ENCODE measurements around the gene NISCH.

GRCh38 chr3:52503788-52504424 lies 48.5 kb downstream of the NISCH start:
- no peak for TF ChIP-seq CTCF (IDR thresholded peaks at IDR 0.05)
- no peak for TF ChIP-seq EZH2 (IDR thresholded peaks at IDR 0.05; ENCODE audit: borderline replicate concordance, insufficient read depth, low read depth, low read length, poor library complexity, severe bottlenecking)
